ENCODE data around the gene MAST4. TPM values are rescaled to one million over a fixed set of nuclear protein-coding genes. Genes with fewer than 3 reads are reported as not detected.
A peak's percentile ranks its signal among the peaks of the same experiment; 100 is the strongest.

Gene MAST4
- polyA plus RNA-seq, 10 donors = 10.5 to 15.3 (median 13.0) TPM

DNA sequence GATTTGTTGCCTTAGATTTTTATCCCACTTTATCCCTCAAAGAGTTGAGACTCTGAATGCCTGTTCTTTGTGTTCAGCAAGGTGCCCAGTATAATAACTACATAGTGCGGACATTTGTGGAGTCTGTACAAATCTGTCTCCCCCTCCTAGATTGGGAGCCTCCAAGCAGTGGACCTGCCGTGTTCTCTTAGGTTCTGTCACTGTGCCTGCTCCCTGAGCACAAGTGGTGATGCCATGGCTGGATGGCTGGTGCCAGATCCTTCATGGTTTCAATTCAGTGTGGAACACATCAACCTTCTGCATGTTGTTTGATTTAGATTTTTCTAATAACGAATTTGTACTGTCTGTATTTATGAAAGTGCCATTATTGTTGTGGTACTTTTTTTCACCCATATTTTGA is 307.5 kb downstream of the MAST4 start:
- no peak for DNase-seq

- no peak for DNase-seq
Observed at GRCh38 chr5:66904189-66904588, 308.0 kb downstream of the MAST4 start.

GRCh38 chr5:66906021-66906420 is 309.8 kb downstream of the MAST4 start:
- no peak for DNase-seq

- DNase-seq = no peak
Observed at GRCh38 chr5:66908230-66908629, 312.0 kb downstream of the MAST4 start.

- DNase-seq = no peak
Observed at GRCh38 chr5:66909364-66909763, 313.2 kb downstream of the MAST4 start.

GRCh38 chr5:66912787-66913186 is 316.6 kb downstream of the MAST4 start:
- no peak for DNase-seq

GRCh38 chr5:66915531-66915930 is 319.3 kb downstream of the MAST4 start:
- no peak for DNase-seq

- DNase-seq = no peak
Observed at GRCh38 chr5:66922881-66923280, 326.7 kb downstream of the MAST4 start.

DNA sequence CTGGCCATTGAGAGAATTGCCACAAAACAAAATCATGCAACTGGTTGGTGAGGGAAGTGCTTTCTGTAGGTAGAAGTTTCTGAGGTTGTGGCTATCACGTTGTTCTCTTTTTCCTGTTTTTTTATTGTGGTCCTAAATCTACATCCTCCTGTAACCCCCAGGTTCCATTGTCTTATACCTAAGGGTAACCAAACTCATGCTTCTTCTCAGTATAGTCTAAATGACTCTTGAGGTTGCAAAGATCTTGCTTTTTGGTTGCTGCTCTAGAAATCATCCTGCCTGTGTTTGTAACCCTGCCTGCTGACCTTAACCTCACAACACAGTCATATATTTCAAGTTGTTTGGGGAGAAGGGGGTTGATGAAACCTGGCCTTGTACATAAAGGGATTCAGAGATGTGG is 327.3 kb downstream of the MAST4 start:
- DNase-seq = no peak

- DNase-seq = no peak
Observed at GRCh38 chr5:66923922-66924321, 327.7 kb downstream of the MAST4 start.

DNA sequence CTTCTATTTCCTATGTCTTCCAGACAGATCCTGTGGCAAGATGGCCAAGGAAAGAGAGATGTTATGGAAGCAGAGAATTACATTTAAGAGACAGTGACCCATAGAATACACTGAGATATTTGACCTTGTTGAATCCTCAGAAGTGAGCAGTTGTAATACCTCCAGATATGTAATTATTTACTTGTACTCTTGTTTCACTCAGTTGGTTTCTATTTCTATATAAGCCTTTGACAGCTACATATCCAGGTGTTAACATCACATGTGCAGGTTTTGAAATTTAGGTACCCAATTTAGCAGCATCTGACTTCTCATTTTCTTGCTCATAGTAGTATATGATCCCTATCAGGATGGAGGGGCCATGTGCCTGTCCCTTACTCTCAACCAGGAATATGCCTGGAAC is 330.9 kb downstream of the MAST4 start:
- DNase-seq = no peak

GRCh38 chr5:66929281-66929680 is 333.1 kb downstream of the MAST4 start:
- no peak for DNase-seq

DNA sequence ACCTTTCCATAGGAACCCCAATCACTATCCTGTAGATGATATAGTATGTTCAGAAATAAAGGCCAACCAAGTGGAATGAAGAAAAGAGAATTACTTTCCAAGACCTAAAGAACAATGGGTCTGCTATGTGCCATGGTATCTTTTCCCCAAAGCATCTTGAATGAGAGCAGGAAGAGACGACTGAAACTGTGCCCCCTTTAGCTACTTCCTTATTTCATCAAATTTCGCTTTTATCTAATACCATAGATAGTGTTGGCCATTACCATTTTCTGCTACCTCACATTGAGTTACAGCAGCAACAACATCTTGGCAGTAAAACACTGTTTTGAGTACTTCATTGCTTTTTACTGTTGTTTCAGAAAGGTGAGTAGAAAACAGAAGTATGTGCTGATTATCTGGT is 333.8 kb downstream of the MAST4 start:
- no peak for DNase-seq

GRCh38 chr5:66931651-66932050 is 335.5 kb downstream of the MAST4 start:
- no peak for DNase-seq

- no peak for DNase-seq
Observed at GRCh38 chr5:66932457-66932856, 336.3 kb downstream of the MAST4 start.

- DNase-seq = peak in 1 of 3 donors; percentile 26
Observed at GRCh38 chr5:66933066-66933465, 336.9 kb downstream of the MAST4 start.

DNA sequence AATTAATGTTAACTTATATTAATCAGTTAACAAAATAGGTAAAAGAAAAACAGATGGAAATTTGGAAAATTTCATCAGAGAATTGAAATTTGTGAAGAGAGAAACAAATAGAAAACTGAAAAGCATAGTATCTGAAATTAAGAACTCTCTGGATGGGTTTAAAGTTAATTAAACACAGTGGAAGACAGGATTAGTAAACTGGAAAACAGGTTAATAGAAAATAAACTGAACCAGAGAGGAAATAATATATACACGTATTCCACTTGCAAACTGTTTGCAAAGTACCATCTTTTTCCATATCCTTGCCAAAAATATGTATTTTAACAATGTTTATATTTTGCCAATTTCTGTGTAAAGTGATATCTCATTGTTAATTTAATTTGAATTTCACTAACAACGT is 342.9 kb downstream of the MAST4 start:
- DNase-seq = no peak

GRCh38 chr5:66945389-66946349 is 349.5 kb downstream of the MAST4 start:
- DNase-seq = no peak

- no peak for DNase-seq
Observed at GRCh38 chr5:66947458-66947857, 351.3 kb downstream of the MAST4 start.

GRCh38 chr5:66949066-66949465 is 352.9 kb downstream of the MAST4 start:
- no peak for DNase-seq

DNA sequence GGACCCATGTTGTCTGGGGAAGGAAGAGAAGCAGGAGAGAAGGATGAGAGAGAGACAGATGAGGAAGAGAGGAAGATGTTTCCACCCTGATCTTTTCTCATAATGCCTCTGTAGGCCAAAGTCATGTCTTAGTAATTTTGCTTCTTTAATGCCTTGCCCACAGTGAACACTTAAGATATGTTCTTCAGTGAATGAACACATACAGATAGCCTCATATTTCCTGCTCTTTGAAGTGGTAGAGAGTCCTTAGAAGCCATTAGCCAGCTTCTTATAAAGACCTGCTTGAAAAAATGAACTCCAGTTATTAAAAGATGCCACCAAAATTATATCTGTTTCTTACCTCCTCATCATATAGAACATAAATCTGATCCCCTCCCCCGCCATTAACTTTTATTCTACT is 356.0 kb downstream of the MAST4 start:
- no peak for DNase-seq

GRCh38 chr5:66956439-66956838 is 360.2 kb downstream of the MAST4 start:
- no peak for DNase-seq

- DNase-seq = peak; percentile 69 to 84 (median 80)
Observed at GRCh38 chr5:66958201-66958979, 362.2 kb downstream of the MAST4 start.

All from muscle of back (tissue), 11 donors.